HL-60/S4 (cell line): ENCODE data around the gene ATXN7L3.
"Not testable (repeated sequence)": the region's sequence is repeated elsewhere in the genome, so short reads cannot be mapped to it uniquely, and the experiment has no call there.

Experiments
- in situ Hi-C: fragments of 300-500 bp; cut with MboI; formaldehyde crosslinking; loops from 2 replicates; pipeline ENCODE4 v1.14.3; 2022; ENCODE audit warnings: low sequenced_read_pairs

Gene ATXN7L3

DNA sequence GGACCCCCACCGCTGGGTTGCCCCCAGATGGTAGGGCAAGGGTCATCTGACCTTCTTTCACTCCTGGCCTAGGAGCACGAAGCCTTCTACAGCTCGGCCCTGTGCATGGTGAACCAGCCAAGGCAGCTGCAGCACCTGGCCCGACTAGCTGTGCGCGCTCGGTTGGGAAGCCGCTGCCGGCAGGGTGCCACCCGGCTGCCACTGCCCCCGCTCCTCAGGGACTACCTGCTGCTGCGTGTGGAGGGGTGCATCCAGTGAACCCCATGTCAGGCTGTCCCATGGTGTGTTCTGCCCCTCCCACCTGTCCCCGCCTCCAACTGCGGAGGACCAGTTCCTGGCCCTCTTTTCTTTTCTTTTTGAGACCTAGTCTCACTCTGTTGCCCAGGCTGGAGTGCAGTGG is 21.6 kb downstream of the ATXN7L3 start:
- in situ Hi-C loops: no loop called here

DNA sequence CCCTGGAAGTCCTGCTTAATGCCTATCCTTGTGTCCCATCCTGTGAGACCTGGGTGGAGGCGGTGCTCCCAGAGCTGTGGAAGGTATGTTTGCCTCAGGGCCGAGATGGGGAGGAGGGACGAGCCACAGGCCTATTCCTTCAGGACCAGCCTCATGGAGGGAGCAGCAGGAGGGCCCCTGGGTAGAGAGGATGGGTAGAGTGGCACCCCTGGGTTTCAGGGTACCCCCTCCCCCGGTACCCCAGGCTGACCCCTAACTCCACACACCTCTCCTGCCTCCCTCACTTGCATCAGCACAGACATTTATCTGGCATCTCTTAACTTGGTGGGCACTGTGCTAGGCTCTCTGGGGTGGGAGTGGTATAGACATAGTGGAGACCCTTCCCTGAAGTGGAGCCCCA is 22.0 kb downstream of the ATXN7L3 start:
- in situ Hi-C loops: no loop called here

- in situ Hi-C loops: no loop called here
Observed at GRCh38 chr17:44176671-44177501, 22.8 kb downstream of the ATXN7L3 start.

DNA sequence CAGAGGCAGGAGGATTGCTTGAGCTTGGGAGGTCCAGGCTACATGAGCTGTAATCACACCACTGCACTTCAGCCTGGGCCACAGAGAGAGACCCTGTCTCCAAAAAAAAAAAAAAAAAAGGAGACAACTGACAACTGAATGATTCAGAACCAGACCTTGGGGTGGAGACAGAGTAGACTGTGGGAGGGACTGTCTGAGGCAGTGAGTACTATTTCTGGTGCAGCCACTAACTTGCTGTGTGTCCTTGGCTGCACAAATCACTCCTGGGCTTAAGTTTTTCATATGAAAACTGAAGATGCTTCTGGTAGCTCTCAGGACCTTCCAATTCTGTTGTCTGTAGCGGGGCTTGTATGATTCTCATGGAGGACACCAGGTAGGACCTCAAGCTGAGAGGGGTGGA is 23.4 kb downstream of the ATXN7L3 start:
- in situ Hi-C loops: no loop called here

DNA sequence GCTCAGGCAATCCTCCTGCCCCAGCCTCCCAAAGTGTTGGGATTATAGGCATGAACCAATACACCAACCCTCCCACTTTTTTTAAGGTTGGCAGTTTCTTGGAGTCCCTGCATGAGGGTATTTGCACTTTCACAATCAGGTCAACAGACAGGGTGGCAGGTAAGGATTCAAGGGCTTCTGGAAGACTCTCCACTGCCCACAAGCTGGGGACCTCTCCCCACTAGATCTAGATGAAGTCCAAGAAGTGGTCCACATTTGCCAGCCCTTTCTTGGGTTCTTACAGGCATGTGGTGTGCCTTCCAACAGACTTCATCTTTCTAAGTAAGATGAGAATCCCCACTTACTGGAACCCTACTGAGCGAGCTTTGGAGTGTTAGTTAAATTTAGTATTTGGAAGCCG is 25.3 kb downstream of the ATXN7L3 start:
- in situ Hi-C loops: loop anchor here (25.0 kb wide), 1 partner anchor 237 kb away; the partner anchor contains the start of gene PPY

DNA sequence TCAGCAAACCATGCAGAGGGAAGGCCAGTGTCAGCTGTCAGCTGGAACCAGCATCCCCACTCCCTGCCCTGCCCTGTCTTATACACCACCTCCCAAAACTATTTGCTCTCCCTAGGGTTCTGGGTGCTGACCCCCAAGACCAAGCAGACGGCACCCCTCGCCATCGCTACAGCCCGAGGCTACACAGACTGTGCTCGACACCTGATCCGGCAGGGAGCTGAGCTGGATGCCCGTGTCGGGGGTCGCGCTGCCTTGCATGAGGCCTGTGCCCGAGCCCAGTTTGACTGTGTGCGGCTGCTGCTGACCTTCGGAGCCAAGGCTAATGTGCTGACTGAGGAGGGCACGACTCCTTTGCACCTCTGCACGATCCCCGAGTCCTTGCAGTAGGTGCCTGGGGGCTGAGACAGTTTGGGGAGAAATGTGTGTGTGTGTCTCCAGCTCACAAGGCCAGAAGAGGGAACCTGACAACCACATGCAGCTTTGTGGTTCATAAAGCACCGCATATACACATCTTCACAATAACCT is 27.7 kb downstream of the ATXN7L3 start:
- in situ Hi-C loops: loop anchor here (25.0 kb wide), 1 partner anchor 235 kb away; the partner anchor contains the start of gene PPY

DNA sequence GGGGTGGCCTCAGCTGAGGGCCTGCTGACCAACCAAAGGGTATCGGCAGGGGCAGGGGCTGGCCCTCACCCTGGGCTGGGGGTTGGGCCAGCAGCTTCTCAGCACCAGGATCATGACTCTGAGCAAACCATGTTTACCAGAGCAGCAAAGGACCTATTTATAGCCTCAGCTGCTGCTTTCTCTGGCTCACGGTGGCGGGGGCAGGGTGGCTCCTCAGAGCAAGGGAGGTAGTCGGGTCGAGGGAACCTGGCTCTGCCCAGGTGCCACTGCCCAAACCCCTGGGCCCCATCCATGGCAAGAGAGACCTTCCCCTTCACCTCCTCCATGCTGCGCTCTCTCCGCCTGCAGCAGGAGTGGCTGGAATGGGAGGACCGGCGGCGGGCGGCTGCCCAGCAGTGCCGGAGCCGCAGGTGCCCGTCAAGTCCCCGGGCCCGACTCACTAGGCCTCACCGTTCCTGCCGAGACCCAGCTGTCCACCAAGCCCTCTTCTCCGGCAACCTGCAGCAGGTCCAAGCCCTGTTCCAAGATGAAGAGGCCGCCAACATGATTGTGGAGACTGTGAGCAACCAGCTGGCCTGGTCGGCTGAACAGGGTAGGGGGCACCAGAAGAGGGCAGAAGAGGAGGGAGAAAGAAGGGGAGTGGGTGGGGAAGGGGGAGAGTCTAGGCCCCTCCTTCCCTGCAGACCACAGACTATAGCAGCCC is 29.0 kb downstream of the ATXN7L3 start, which contains the start of gene ASB16:
TSS of gene ASB16 (plus strand) at position 206 of the 703 bp plus-strand sequence. CDS start at position 292, 86 bp downstream.
- in situ Hi-C loops: loop anchor here (25.0 kb wide), 1 partner anchor 233 kb away; the partner anchor contains the start of gene PPY

- in situ Hi-C loops: loop anchor here (25.0 kb wide), 1 partner anchor 233 kb away; the partner anchor contains the start of gene PPY
Observed at GRCh38 chr17:44170135-44170498, 29.6 kb downstream of the ATXN7L3 start.

- in situ Hi-C loops: loop anchor here (25.0 kb wide), 1 partner anchor 230 kb away; the partner anchor contains the start of gene PPY
Observed at GRCh38 chr17:44167181-44167861, 32.4 kb downstream of the ATXN7L3 start.

GRCh38 chr17:44164476-44164875 is 35.2 kb downstream of the ATXN7L3 start:
- in situ Hi-C loops: loop anchor here (25.0 kb wide), 1 partner anchor 227 kb away; the partner anchor contains the start of gene PPY

GRCh38 chr17:44159519-44160210 is 40.0 kb downstream of the ATXN7L3 start:
- in situ Hi-C loops: loop anchor here (25.0 kb wide), 1 partner anchor 222 kb away; the partner anchor contains the start of gene PPY

DNA sequence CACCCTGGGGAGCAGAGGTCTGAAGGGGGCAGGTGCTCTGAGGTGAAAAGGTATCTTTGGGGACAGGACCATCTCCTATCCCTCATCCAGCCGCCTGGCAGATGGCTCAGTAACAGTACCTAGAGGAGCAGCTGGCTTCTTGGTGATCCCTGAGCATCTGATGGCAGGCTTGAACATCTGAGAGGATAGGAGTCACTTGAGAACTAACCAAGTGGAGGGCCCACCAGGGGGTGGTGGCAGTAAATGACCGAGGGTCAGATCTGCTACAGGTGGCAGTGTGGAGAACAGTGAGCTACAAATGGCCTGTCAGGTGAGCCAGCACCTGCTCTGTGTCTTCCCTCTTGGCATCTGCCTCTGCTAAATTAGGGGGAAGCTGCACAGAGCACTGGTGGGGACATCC is 44.2 kb downstream of the ATXN7L3 start:
- in situ Hi-C loops: loop anchor here (25.0 kb wide), 1 partner anchor 218 kb away; the partner anchor contains the start of gene PPY

DNA sequence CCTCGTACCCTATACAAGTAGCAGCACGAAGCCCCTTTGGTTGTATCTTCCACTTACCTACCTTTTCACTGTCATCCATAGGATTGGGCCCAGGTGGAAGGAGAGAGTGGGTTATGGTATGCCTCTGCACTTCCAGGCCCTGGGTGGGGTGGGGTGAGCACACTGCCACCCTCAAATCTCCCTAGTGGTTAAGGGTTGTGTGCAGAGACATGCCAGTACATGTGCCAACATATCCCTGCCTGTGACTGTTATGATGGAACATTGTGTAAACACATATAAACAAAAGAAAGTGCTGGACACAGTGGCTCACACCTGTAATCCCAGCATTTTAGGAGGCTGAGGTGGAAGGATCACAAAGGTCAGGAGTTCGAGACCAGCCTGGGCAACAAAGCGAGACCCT is 46.8 kb downstream of the ATXN7L3 start:
- in situ Hi-C loops: loop anchor here (25.0 kb wide), 1 partner anchor 216 kb away; the partner anchor contains the start of gene PPY

DNA sequence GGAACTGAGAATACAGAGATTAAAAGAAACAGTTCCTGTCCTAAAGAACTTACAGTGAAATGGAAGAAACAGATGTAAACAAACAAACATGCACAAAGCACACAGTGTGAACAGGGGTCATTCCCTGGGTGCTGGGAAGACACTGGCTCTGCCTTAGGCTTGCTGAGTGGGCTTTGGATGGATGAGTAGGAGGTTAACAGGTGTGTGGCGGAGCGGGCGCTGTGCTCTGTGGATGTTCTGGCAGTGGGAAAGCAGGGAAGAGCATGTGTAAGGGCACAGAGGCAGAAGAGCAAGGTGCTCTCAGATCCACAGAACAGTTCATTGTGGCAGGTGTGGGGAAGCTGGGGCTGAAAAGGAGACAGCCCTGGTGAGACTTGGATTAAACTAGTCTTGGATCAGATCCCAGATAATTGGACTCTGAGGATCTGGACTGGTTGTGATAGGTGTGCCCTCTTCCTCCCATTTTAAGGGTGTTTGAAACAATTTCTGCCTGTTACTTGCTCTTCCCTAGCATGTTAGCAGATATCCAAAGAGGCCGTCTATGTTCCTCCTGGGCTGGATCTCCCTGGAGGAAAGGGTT is 49.8 kb downstream of the ATXN7L3 start:
- in situ Hi-C loops: loop anchor here (25.0 kb wide), 1 partner anchor 213 kb away; the partner anchor contains the start of gene PPY

DNA sequence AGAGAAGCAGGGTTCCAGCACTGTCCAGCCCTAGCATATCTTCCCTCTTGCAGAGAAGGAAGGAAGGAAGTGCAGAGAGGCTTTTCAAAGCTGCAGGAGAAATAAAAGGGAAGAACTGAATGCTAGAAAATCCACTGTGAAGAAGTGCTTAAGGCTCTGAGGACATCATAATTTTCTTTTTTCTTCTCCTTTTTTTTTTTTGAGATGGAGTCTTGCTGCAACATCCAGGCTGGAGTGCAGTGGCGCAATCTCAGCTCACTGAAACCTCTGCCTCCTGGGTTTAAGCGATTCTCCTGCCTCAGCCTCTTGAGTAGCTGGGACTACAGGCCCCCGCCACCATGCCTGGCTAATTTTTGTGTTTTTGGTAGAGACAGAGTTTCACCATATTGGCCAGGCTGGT is 50.6 kb downstream of the ATXN7L3 start:
- in situ Hi-C loops: not testable (repeated sequence)

DNA sequence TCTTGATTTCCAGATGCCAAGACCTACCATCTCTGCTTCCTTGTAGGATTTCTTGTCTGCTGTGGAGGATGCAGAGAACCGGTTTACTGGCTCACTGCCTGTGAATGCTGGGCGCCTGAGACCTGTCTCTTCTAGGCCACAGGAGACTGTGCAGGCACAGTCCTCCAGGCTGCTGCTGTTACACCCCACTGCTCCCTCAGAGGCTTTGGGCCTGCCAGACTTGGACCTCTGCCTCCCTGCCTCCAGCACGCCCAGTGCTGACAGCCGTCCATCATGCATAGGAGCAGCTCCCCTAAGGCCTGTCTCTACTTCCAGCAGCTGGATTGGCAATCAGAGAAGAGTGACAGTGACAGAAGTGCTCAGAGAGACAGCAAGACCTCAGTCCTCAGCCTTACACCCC is 51.9 kb downstream of the ATXN7L3 start:
- in situ Hi-C loops: no loop called here

GRCh38 chr17:44146375-44147346 is 53.0 kb downstream of the ATXN7L3 start:
- in situ Hi-C loops: no loop called here

GRCh38 chr17:44144966-44145739 is 54.5 kb downstream of the ATXN7L3 start:
- in situ Hi-C loops: no loop called here
